Body of pancreas (tissue), 4 donors: ENCODE measurements around the gene AKAP13.

Experiments used
- POLR2A ChIP-seq, 3 donors: fragments of 450-650 bp; IDR thresholded peaks; one replicate each; pipeline ENCODE4 v1.6.1; 2016; ENCODE audit warnings: antibody characterized with exemption in 3 of 3, mild to moderate bottlenecking in 2 of 3
- TF ChIP-seq, protein P1 (sequence below), 7 experiments: fragments of 450-650 bp in 4 of 7; fragments of 200-600 bp in 3 of 7; sonication (generic) in 3 of 7; IDR thresholded peaks; one replicate each; pipeline ENCODE4 v1.5.1; 2016 to 2019; ENCODE audit warnings: antibody characterized with exemption in 7 of 7

DNA sequence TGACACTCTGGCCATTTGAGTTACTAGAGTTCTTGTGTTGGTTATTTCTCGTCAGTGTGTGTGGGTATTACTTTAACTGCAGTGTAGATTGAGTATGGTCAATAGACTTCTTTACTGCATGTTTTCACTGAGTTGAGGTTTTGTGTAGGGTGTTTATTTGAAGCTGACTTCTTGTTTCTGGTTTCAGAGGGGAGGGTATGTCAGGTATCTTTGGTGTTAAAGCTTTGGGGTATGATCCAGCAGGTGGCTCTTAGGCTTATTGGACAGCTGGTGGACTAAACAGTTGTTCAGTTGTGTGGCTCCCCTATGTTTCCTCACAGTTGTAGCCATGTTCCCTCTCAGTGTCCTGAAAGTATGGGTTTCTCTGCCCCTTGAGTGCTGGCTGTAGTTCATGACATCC is 72.0 kb downstream of the AKAP13 start:
- TF ChIP-seq, protein P1, sequence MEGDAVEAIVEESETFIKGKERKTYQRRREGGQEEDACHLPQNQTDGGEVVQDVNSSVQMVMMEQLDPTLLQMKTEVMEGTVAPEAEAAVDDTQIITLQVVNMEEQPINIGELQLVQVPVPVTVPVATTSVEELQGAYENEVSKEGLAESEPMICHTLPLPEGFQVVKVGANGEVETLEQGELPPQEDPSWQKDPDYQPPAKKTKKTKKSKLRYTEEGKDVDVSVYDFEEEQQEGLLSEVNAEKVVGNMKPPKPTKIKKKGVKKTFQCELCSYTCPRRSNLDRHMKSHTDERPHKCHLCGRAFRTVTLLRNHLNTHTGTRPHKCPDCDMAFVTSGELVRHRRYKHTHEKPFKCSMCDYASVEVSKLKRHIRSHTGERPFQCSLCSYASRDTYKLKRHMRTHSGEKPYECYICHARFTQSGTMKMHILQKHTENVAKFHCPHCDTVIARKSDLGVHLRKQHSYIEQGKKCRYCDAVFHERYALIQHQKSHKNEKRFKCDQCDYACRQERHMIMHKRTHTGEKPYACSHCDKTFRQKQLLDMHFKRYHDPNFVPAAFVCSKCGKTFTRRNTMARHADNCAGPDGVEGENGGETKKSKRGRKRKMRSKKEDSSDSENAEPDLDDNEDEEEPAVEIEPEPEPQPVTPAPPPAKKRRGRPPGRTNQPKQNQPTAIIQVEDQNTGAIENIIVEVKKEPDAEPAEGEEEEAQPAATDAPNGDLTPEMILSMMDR (IDR thresholded peaks at IDR 0.05) = no peak
- no peak for TF ChIP-seq POLR2A (IDR thresholded peaks at IDR 0.05)
